Endothelial cell of umbilical vein (primary cell): ENCODE results near the gene CENPP. TPM values are rescaled to one million over a fixed set of nuclear protein-coding genes. Genes with fewer than 3 reads are reported as not detected.

Experiments
- BruUV-seq: library from RNA; stranded (reverse); fragments of 400-500 nt; replicated peaks from 2 replicates; lab custom pipeline; 2021; lab: Mats Ljungman, UMichigan
- CTCF ChIA-PET: fragments of 300-600, 350-600 bp; sonication (Branson Sonifier 250); formaldehyde crosslinking; loops from one replicate; lab custom pipeline; 2021; ENCODE audit warnings: antibody characterized with exemption, inconsistent platforms; lab: Charles Lee
- POLR2A ChIA-PET: fragments of 300-600, 350-600 bp; sonication (Branson Sonifier 250); formaldehyde crosslinking; loops from one replicate; lab custom pipeline; 2021; ENCODE audit warnings: antibody characterized with exemption, inconsistent platforms; lab: Charles Lee
- DNase-seq: peaks from one replicate; pipeline ENCODE4 v3.0.0-alpha.2; 2011; ENCODE audit warnings: low read depth, low spot score
- FAIRE-seq: peaks from 2 replicates; lab custom pipeline; 2011; peaks lifted over from hg19 to GRCh38; lab: Jason Lieb, UNC
- H2AFZ ChIP-seq: 2 replicates; pipeline ENCODE4 v1.6.0; 2012; ENCODE audit warnings: low read depth, low read length, control low read depth, inconsistent platforms
- H3K27ac ChIP-seq: 2 replicates; pipeline ENCODE4 v1.5.1; 2011; ENCODE audit warnings: low read depth, mild to moderate bottlenecking, control low read depth, low read length, moderate library complexity; ENCODE audit not compliant: insufficient read depth
- H3K27me3 ChIP-seq, 2 experiments: 2 replicates each; pipeline versions ENCODE4 v1.6.0 to v1.6.1; 2011; ENCODE audit warnings: low read length in 2 of 2, mixed read lengths in 1 of 2; ENCODE audit not compliant: control insufficient read depth in 2 of 2, insufficient read depth in 2 of 2
- H3K36me3 ChIP-seq, 2 experiments: 2 replicates in 1 of 2; 3 replicates in 1 of 2; pipeline ENCODE4 v1.5.1; 2011; ENCODE audit warnings: low read length in 2 of 2, mild to moderate bottlenecking in 1 of 2, moderate library complexity in 1 of 2; ENCODE audit not compliant: control insufficient read depth in 2 of 2, insufficient read depth in 2 of 2; ENCODE audit errors: extremely low read depth in 1 of 2
- H3K4me1 ChIP-seq: 3 replicates; pipeline ENCODE4 v1.5.1; 2011; ENCODE audit warnings: mild to moderate bottlenecking, low read length; ENCODE audit not compliant: control insufficient read depth, insufficient read depth; ENCODE audit errors: extremely low read depth
- H3K4me2 ChIP-seq: 2 replicates; pipeline ENCODE4 v1.6.1; 2011; ENCODE audit warnings: low read length, control low read depth, mixed read lengths; ENCODE audit not compliant: insufficient read depth
- H3K4me3 ChIP-seq, 3 experiments: fragments of 200-600 bp in 1 of 3; sonication (generic), shearing (Covaris generic) in 1 of 3; replicated peaks in 1 of 3; 2 replicates each; pipeline ENCODE4 v1.5.1; 2011 to 2016; ENCODE audit warnings: control low read depth in 3 of 3, low read length in 3 of 3, mild to moderate bottlenecking in 2 of 3, inconsistent platforms in 1 of 3, low read depth in 1 of 3, moderate library complexity in 1 of 3; ENCODE audit not compliant: insufficient read depth in 1 of 3
- H3K79me2 ChIP-seq: 2 replicates; pipeline ENCODE4 v1.6.0; 2012; ENCODE audit warnings: low read length, inconsistent platforms; ENCODE audit not compliant: control insufficient read depth, insufficient read depth
- H3K9ac ChIP-seq: replicated peaks from 2 replicates; pipeline ENCODE3; 2011; ENCODE audit warnings: low read length, control low read depth; ENCODE audit not compliant: insufficient read depth; ENCODE audit errors: extremely low read depth
- H3K9me1 ChIP-seq: replicated peaks from 3 replicates; pipeline ENCODE4 v1.6.0; 2011; ENCODE audit warnings: mild to moderate bottlenecking, low read length; ENCODE audit not compliant: control insufficient read depth, insufficient read depth; ENCODE audit errors: extremely low read depth
- H3K9me3 ChIP-seq: replicated peaks from 2 replicates; pipeline ENCODE4 v1.5.1; 2012; ENCODE audit warnings: low read length, inconsistent platforms; ENCODE audit not compliant: control insufficient read depth, insufficient read depth
- H4K20me1 ChIP-seq: replicated peaks from 2 replicates; pipeline ENCODE3; 2011; ENCODE audit warnings: mild to moderate bottlenecking, low read length; ENCODE audit not compliant: control insufficient read depth, insufficient read depth; ENCODE audit errors: extremely low read depth
- CTCF ChIP-seq, 2 donors: IDR thresholded peaks; 1 replicate in 1 of 2; 2 replicates in 1 of 2; pipeline ENCODE4 v1.5.1; 2011; ENCODE audit warnings: low read length in 2 of 2, mild to moderate bottlenecking in 2 of 2, moderate library complexity in 2 of 2, control low read depth in 1 of 2, inconsistent platforms in 1 of 2, low read depth in 1 of 2; ENCODE audit not compliant: insufficient read depth in 1 of 2; ENCODE audit errors: extremely low read depth in 1 of 2
- EZH2 ChIP-seq: IDR thresholded peaks from 2 replicates; pipeline ENCODE4 v1.6.1; 2012; ENCODE audit warnings: borderline replicate concordance, low read depth, mild to moderate bottlenecking, moderate library complexity, low read length, inconsistent platforms; ENCODE audit not compliant: severe bottlenecking
- FOS ChIP-seq: IDR thresholded peaks from 2 replicates; pipeline ENCODE4 v1.6.1; 2011; ENCODE audit warnings: mild to moderate bottlenecking, low read length, moderate library complexity, borderline replicate concordance; ENCODE audit not compliant: insufficient read depth
- GATA2 ChIP-seq: IDR thresholded peaks from 2 replicates; pipeline ENCODE4 v1.7.0; 2011; ENCODE audit warnings: low read depth, mild to moderate bottlenecking, moderate library complexity, mixed read lengths, low read length; ENCODE audit not compliant: insufficient read length, insufficient read depth
- JUN ChIP-seq: IDR thresholded peaks from 2 replicates; pipeline ENCODE4 v1.6.1; 2011; ENCODE audit warnings: borderline replicate concordance, low read depth; ENCODE audit not compliant: insufficient read length, insufficient read depth
- MYC ChIP-seq: IDR thresholded peaks from one replicate; pipeline ENCODE4 v1.6.1; 2011; ENCODE audit warnings: mild to moderate bottlenecking, low read depth, low read length
- POLR2A ChIP-seq: IDR thresholded peaks from 2 replicates; pipeline ENCODE4 v1.6.1; 2012; ENCODE audit warnings: low read depth, mild to moderate bottlenecking, control low read depth, low read length
- POLR2AphosphoS5 ChIP-seq: IDR thresholded peaks from 2 replicates; pipeline ENCODE4 v1.6.1; 2012; ENCODE audit warnings: low read depth, mild to moderate bottlenecking, control low read depth, low read length, moderate library complexity; ENCODE audit not compliant: insufficient read depth
- dilution Hi-C: fragments of 300-500 bp; cut with MboI; formaldehyde crosslinking; loops from one replicate; pipeline ENCODE4 v1.15.0; 2019; ENCODE audit warnings: low sequenced_read_pairs; ENCODE audit not compliant: extremely low pct_ligation_motif_present
- intact Hi-C: fragments of 100-400 bp; cut with micrococcal nuclease; formaldehyde crosslinking; loops from one replicate; pipeline ENCODE4 v1.10.0; 2022
- polyA plus RNA-seq, 4 experiments: library from polyadenylated mRNA; depleted of rRNA in 3 of 4; stranded (reverse) in 3 of 4; unstranded in 1 of 4; fragments of >200 nt; gene quantifications; 2 replicates each; pipeline versions ENCODE4 v1.2.1 to v1.2.3, GENCODE V29; 2011 to 2012; ENCODE audit warnings: missing spikeins in 1 of 4
- total RNA-seq: library from RNA; stranded (reverse); gene quantifications from 2 replicates; pipeline ENCODE4 v1.2.3, GENCODE V29; 2021

The CENPP gene
- total and polyA plus RNA-seq, 2 donors (not counting 3 experiments of a cell fraction or from before 2014, with no cell fraction given) = 1.2 to 12.0 TPM

GRCh38 chr9:92644278-92644677 is 318.5 kb downstream of the CENPP start:
- H3K4me1 ChIP-seq = no peaks in the 10 kb centered on the region
- H3K27me3 ChIP-seq = no peaks in the 10 kb centered on the region
- H3K27ac ChIP-seq = no peak overlapping the region
- TF ChIP-seq POLR2AphosphoS5 (no peak), FOS (no peak), MYC (no peak), POLR2A (no peak), GATA2 (no peak)
- no peak for FAIRE-seq
- no peaks in the 10 kb centered on the region for H4K20me1 ChIP-seq
- DNase-seq = no peak
- POLR2A ChIA-PET = no interaction called here
- peaks cover 6% of the 10 kb centered on the region for H3K79me2 ChIP-seq
- no peak overlapping the region for H3K4me3 ChIP-seq
- CTCF ChIA-PET = interaction anchor here (0.9 kb wide), 1 partner anchor 147 kb away, joined by 3 read pairs; no protein-coding TSS in a partner anchor
- dilution Hi-C loops (no loop called here), intact Hi-C loops (no loop called here)
- H3K9ac ChIP-seq = no peak overlapping the region
- BruUV-seq = no TSS peak
- no peak overlapping the region for H3K4me2 ChIP-seq
- no peaks in the 10 kb centered on the region for H3K9me3 ChIP-seq
- H3K36me3 ChIP-seq = peaks cover 12 to 43% of the 10 kb centered on the region in 2 experiments
- H2AFZ ChIP-seq = no peak overlapping the region
- no peaks in the 10 kb centered on the region for H3K9me1 ChIP-seq

GRCh38 chr9:92645041-92645440 is 319.3 kb downstream of the CENPP start:
- POLR2A ChIA-PET = no interaction called here
- Histone ChIP-seq H2AFZ (no peak overlapping the region), H3K27ac (no peak overlapping the region), H3K4me1 (no peaks in the 10 kb centered on the region), H3K9me1 (no peaks in the 10 kb centered on the region), H3K4me2 (no peak overlapping the region), H3K9me3 (no peaks in the 10 kb centered on the region), H3K9ac (no peak overlapping the region), H3K79me2 (peaks cover 6% of the 10 kb centered on the region), H4K20me1 (no peaks in the 10 kb centered on the region), H3K27me3 (no peaks in the 10 kb centered on the region), H3K36me3 (peaks cover 12 to 40% of the 10 kb centered on the region in 2 experiments), H3K4me3 (no peak overlapping the region)
- FAIRE-seq = no peak
- BruUV-seq = no TSS peak
- CTCF ChIA-PET = interaction anchor here (1.0 kb wide), 1 partner anchor 145 kb away, joined by 4 read pairs; no protein-coding TSS in a partner anchor
- TF ChIP-seq GATA2 = no peak
- no peak for TF ChIP-seq POLR2AphosphoS5
- no peak for TF ChIP-seq JUN
- no peak for TF ChIP-seq EZH2
- TF ChIP-seq POLR2A = no peak
- TF ChIP-seq CTCF (IDR thresholded peaks at IDR 0.05; ENCODE audit: extremely low read depth in 1 of 2, insufficient read depth in 1 of 2, low read depth in 1 of 2, low read length in 2 of 2) = no peak
- no peak for DNase-seq
- dilution Hi-C loops = no loop called here
- intact Hi-C loops = loop anchor here (5.0 kb wide), 1 partner anchor 62 kb away; no protein-coding TSS in a partner anchor
